HepG2 (cell line): ENCODE measurements around the gene B4GALT1. TPM values are rescaled to one million over a fixed set of nuclear protein-coding genes. Genes with fewer than 3 reads are reported as not detected.

Experiments
- CHD4 ChIP-seq: fragments of 200-600 bp; sonication (generic); IDR thresholded peaks from 2 replicates; pipeline ENCODE4 v1.7.0; 2017; ENCODE audit warnings: mild to moderate bottlenecking, low read length, borderline replicate concordance
- GATAD1 ChIP-seq: IDR thresholded peaks from 2 replicates; pipeline ENCODE4 v1.6.1; 2016; ENCODE audit warnings: missing genetic modification reagents, missing compliant biosample characterization
- HNRNPH1 ChIP-seq: fragments of 200-400 bp; formaldehyde crosslinking; optimal IDR thresholded peaks from 2 replicates; pipeline ENCODE3; 2017; ENCODE audit warnings: mild to moderate bottlenecking, low read depth, low read length
- HOXA7 ChIP-seq: sonication (generic); formaldehyde crosslinking; IDR thresholded peaks from 2 replicates; pipeline ENCODE4 v1.8.1; 2022; ENCODE audit warnings: mild to moderate bottlenecking, missing genetic modification reagents, moderate library complexity
- KDM2A ChIP-seq: sonication (generic); formaldehyde crosslinking; IDR thresholded peaks from 2 replicates; pipeline ENCODE4 v1.4.0; 2020; ENCODE audit warnings: low read depth, missing genetic modification reagents, borderline replicate concordance
- MYC ChIP-seq: sonication (generic); formaldehyde crosslinking; IDR thresholded peaks from 2 replicates; pipeline ENCODE4 v1.9.0; 2021; ENCODE audit warnings: missing genetic modification reagents, borderline replicate concordance
- NFE2 ChIP-seq: sonication (generic); formaldehyde crosslinking; IDR thresholded peaks from 2 replicates; pipeline ENCODE4 v1.4.0; 2020; ENCODE audit warnings: missing genetic modification reagents
- PHF21A ChIP-seq: sonication (generic); formaldehyde crosslinking; IDR thresholded peaks from 2 replicates; pipeline ENCODE4 v1.5.0; 2020; ENCODE audit warnings: mild to moderate bottlenecking, missing genetic modification reagents
- SMAD3 ChIP-seq: sonication (generic); formaldehyde crosslinking; IDR thresholded peaks from 2 replicates; pipeline ENCODE4 v1.4.0; 2020; ENCODE audit warnings: missing genetic modification reagents
- TCF7 ChIP-seq: sonication (generic); IDR thresholded peaks from 2 replicates; pipeline ENCODE4 v1.6.1; 2016; ENCODE audit warnings: antibody characterized with exemption, low read depth
- TFDP1 ChIP-seq: IDR thresholded peaks from 2 replicates; pipeline ENCODE4 v1.6.1; 2016; ENCODE audit warnings: missing compliant biosample characterization, missing genetic modification reagents, borderline replicate concordance
- TFDP2 ChIP-seq: sonication (generic); formaldehyde crosslinking; IDR thresholded peaks from 2 replicates; pipeline ENCODE4 v1.4.0; 2020; ENCODE audit warnings: missing genetic modification reagents
- XRCC5 ChIP-seq: fragments of 200-400 bp; formaldehyde crosslinking; optimal IDR thresholded peaks from 2 replicates; pipeline ENCODE3; 2017; ENCODE audit warnings: mild to moderate bottlenecking, low read length
- ZNF274 ChIP-seq: sonication (generic); formaldehyde crosslinking; IDR thresholded peaks from 2 replicates; pipeline ENCODE4 v1.5.1; 2020; ENCODE audit warnings: mild to moderate bottlenecking, missing genetic modification reagents
- ZNF318 ChIP-seq: sonication (generic); formaldehyde crosslinking; IDR thresholded peaks from 2 replicates; pipeline ENCODE4 v1.4.0; 2020; ENCODE audit warnings: mild to moderate bottlenecking, missing genetic modification reagents
- ZNF562 ChIP-seq: sonication (generic); formaldehyde crosslinking; IDR thresholded peaks from 2 replicates; pipeline ENCODE4 v1.8.0; 2022; ENCODE audit warnings: missing genetic modification reagents, borderline replicate concordance
- ZNF670 ChIP-seq: sonication (generic); formaldehyde crosslinking; IDR thresholded peaks from 2 replicates; pipeline ENCODE4 v1.8.0; 2022; ENCODE audit warnings: mild to moderate bottlenecking, missing genetic modification reagents, borderline replicate concordance
- ZNF740 ChIP-seq: sonication (generic); formaldehyde crosslinking; IDR thresholded peaks from 2 replicates; pipeline ENCODE4 v1.4.0; 2020; ENCODE audit warnings: missing genetic modification reagents
- ZNF749 ChIP-seq: sonication (generic); formaldehyde crosslinking; IDR thresholded peaks from 2 replicates; pipeline ENCODE4 v1.8.0; 2022; ENCODE audit warnings: mild to moderate bottlenecking, missing genetic modification reagents, moderate library complexity, borderline replicate concordance
- polyA plus RNA-seq, 8 experiments: library from polyadenylated mRNA; depleted of rRNA in 3 of 8; stranded (reverse) in 7 of 8; unstranded in 1 of 8; fragments of >200 nt; fragmentation: Illumina TruSeq in 4 of 8; extraction: Trizol in 4 of 8; gene quantifications; 2 replicates each; pipeline versions ENCODE4 v1.2.1 to v1.2.3, GENCODE V29; 2011 to 2016; ENCODE audit warnings: low read depth in 4 of 8, missing spikeins in 1 of 8, mixed read lengths in 1 of 8; ENCODE audit not compliant: insufficient read depth in 1 of 8
- total RNA-seq, 5 experiments: library from RNA; depleted of rRNA; stranded (reverse); fragments of >200 nt; fragmentation: Illumina TruSeq; extraction: Trizol; gene quantifications; 2 replicates each; pipeline ENCODE4 v1.2.3, GENCODE V29; 2016; ENCODE audit warnings: low read depth in 1 of 5

Gene B4GALT1
- total and polyA plus RNA-seq, 2 of the 13 experiments (the other 11 are each of a cell fraction or from before 2014, with no cell fraction given) = 15.7 to 33.5 TPM

- TF ChIP-seq NFE2 (CRISPR knock-in tag) (no peak), ZNF562 (CRISPR knock-in tag) (no peak), HOXA7 (no peak), ZNF318 (peak; percentile 93; the same call in 1 of the 2 replicates), TFDP2 (CRISPR knock-in tag) (peak; percentile 91), ZNF670 (no peak), ZNF274 (no peak; the same call in 1 of the 2 replicates), CHD4 (no peak), HNRNPH1 (no peak), GATAD1 (CRISPR knock-in tag) (peak; percentile 71), TCF7 (0 out of 2 replicates have a peak, but pooled peaks have one; percentile 11), ZNF749 (CRISPR knock-in tag) (no peak), SMAD3 (CRISPR knock-in tag) (peak; percentile 72; the same call in 1 of the 2 replicates), ZNF740 (peak; percentile 81; the same call in 1 of the 2 replicates), XRCC5 (peak; percentile 47), MYC (CRISPR knock-in tag) (peak; percentile 99), PHF21A (CRISPR knock-in tag) (peak; percentile 87), TFDP1 (CRISPR knock-in tag) (peak; percentile 79; the same call in 1 of the 2 replicates), KDM2A (CRISPR knock-in tag) (peak; percentile 75; the same call in 1 of the 2 replicates)
These were observed 27.5 kb downstream of the B4GALT1 start (continued) for GRCh38 chr9:33139421-33140228.
